Hepatocyte (in vitro differentiated cells): ENCODE results near the gene CREG2. TPM values are rescaled to one million over a fixed set of nuclear protein-coding genes. Genes with fewer than 3 reads are reported as not detected.

ENCODE experiments used
- DNase-seq: peaks from one replicate; pipeline ENCODE4 v3.0.0-alpha.2; 2016; ENCODE audit warnings: low spot score
- H2AFZ ChIP-seq: fragments of 200-600 bp; sonication (generic); 2 replicates; pipeline ENCODE4 v1.6.0; 2016; ENCODE audit warnings: antibody characterized with exemption, mild to moderate bottlenecking
- H3K27ac ChIP-seq: fragments of 200-600 bp; sonication (generic); 2 replicates; pipeline ENCODE4 v1.5.1; 2016; ENCODE audit warnings: mild to moderate bottlenecking
- H3K27me3 ChIP-seq: fragments of 200-600 bp; sonication (generic); 2 replicates; pipeline ENCODE4 v1.6.1; 2016
- H3K36me3 ChIP-seq: fragments of 200-600 bp; sonication (generic); replicated peaks from 2 replicates; pipeline ENCODE4 v1.5.1; 2016; ENCODE audit warnings: low read depth; ENCODE audit not compliant: insufficient read depth
- H3K4me1 ChIP-seq: fragments of 200-600 bp; sonication (generic); 2 replicates; pipeline ENCODE4 v1.5.1; 2016; ENCODE audit warnings: mild to moderate bottlenecking, moderate library complexity; ENCODE audit not compliant: insufficient read depth
- H3K4me2 ChIP-seq: fragments of 200-600 bp; sonication (generic); 2 replicates; pipeline ENCODE4 v1.6.0; 2016
- H3K4me3 ChIP-seq: fragments of 200-600 bp; sonication (generic); 2 replicates; pipeline ENCODE4 v1.5.1; 2016; ENCODE audit warnings: mild to moderate bottlenecking
- H3K79me2 ChIP-seq: fragments of 200-600 bp; sonication (generic); 2 replicates; pipeline ENCODE4 v1.6.0; 2017; ENCODE audit warnings: mild to moderate bottlenecking
- H3K9me2 ChIP-seq: fragments of 200-600 bp; sonication (generic); replicated peaks from 2 replicates; pipeline ENCODE4 v1.6.0; 2017; ENCODE audit warnings: mild to moderate bottlenecking; ENCODE audit not compliant: insufficient read depth
- H3K9me3 ChIP-seq: fragments of 200-600 bp; sonication (generic); 2 replicates; pipeline ENCODE4 v1.5.1; 2016; ENCODE audit warnings: low read depth, mild to moderate bottlenecking
- H4K20me1 ChIP-seq: fragments of 200-600 bp; sonication (generic); 2 replicates; pipeline ENCODE4 v1.6.0; 2016; ENCODE audit warnings: mild to moderate bottlenecking; ENCODE audit not compliant: insufficient read depth, poor library complexity, severe bottlenecking
- CTCF ChIP-seq: fragments of 200-600 bp; sonication (generic); IDR thresholded peaks from 2 replicates; pipeline ENCODE4 v1.5.1; 2016; ENCODE audit warnings: antibody characterized with exemption, mild to moderate bottlenecking; ENCODE audit not compliant: poor library complexity
- EZH2 ChIP-seq: fragments of 200-600 bp; sonication (generic); IDR thresholded peaks from 2 replicates; pipeline ENCODE4 v1.6.1; 2016; ENCODE audit warnings: antibody characterized with exemption, mild to moderate bottlenecking, borderline replicate concordance
- EZH2phosphoT487 ChIP-seq: fragments of 200-600 bp; sonication (generic); IDR thresholded peaks from one replicate; pipeline ENCODE4 v1.6.1; 2018; ENCODE audit warnings: antibody characterized with exemption, mild to moderate bottlenecking, low read depth, moderate library complexity; ENCODE audit not compliant: unreplicated experiment, severe bottlenecking
- WGBS: methylation state at CpG from one replicate; pipeline ENCODE4 v1.1.6; 2016; ENCODE audit warnings: low lambda C conversion rate; ENCODE audit errors: missing lambda C conversion rate; 5-methylcytosine and 5-hydroxymethylcytosine counted together
- polyA plus RNA-seq: library from polyadenylated mRNA; unstranded; fragments of >200 nt; fragmentation: Nextera tagmentation; extraction: Ambion mirVana; gene quantifications from 2 replicates; pipeline ENCODE4 v1.2.1, GENCODE V29; 2016
- total RNA-seq: library from RNA; depleted of rRNA; stranded (reverse); fragments of >200 nt; gene quantifications from 2 replicates; pipeline ENCODE4 v1.2.3, GENCODE V29; 2014

CREG2 gene
- total and polyA plus RNA-seq, 2 experiments from 2014 or later, result 2.2 to 4.8 TPM

DNA sequence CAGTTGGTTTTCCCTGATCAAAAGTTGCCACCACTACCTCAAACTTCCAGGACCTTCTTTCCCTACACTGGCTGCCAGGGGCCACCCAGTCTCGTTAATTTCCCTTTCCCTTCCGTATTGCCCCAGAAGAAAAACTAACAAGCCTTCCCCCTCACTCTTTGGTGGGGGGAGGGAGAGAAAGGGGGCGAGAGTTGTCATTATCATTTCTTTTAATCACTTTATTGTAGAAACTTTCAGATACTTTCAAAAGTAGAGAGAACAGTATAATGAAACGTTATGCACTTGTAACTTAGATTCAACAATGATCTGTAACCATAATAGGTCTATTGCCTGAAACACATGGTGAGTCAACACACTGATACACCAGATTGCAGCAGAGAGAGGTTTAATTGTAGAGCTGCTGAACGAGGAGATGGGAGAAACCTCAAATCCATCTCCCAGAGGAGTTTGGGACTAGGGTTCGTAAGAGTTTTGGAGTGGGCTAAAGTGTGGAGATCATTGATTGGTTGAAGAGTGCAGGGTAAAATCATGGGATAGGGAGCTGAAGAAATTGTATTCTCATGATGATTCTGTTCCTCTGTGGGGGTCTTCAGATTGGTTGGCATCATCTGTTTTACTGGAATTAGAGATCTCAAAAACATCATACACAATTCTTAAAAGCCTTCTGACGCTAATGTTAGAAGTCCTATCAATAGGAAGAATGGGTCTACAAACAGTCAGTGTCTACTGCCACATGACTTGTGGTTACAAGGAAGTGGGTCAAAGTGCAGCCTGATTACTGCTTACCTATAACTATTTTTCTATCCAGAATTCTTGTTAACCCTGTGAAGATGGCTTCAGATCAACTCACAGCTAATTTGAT, 76.2 kb downstream of the CREG2 start:
- Histone ChIP-seq H2AFZ (peak overlapping the region; percentile 28), H3K4me1 (peaks cover 16% of the 10 kb centered on the region), H4K20me1 (peaks cover 15% of the 10 kb centered on the region), H3K36me3 (no peaks in the 10 kb centered on the region), H3K79me2 (peaks cover 24% of the 10 kb centered on the region), H3K9me2 (no peaks in the 10 kb centered on the region), H3K9me3 (no peaks in the 10 kb centered on the region), H3K4me2 (no peak overlapping the region), H3K27ac (no peak overlapping the region), H3K4me3 (no peak overlapping the region), H3K27me3 (no peaks in the 10 kb centered on the region)
- WGBS, result 67% methylated on average over 7 of the region's 7 CpGs
- no peak for DNase-seq
- no peak for TF ChIP-seq CTCF
- no peak for TF ChIP-seq EZH2phosphoT487
- TF ChIP-seq EZH2, result no peak

- WGBS, result 79% methylated on average over 10 of the region's 10 CpGs
- Histone ChIP-seq H3K27me3 (no peaks in the 10 kb centered on the region), H4K20me1 (peaks cover 23% of the 10 kb centered on the region), H3K79me2 (peaks cover 32% of the 10 kb centered on the region), H3K36me3 (no peaks in the 10 kb centered on the region), H3K4me2 (no peak overlapping the region), H3K4me3 (no peak overlapping the region), H2AFZ (no peak overlapping the region), H3K27ac (no peak overlapping the region), H3K4me1 (peaks cover 20% of the 10 kb centered on the region), H3K9me2 (no peaks in the 10 kb centered on the region), H3K9me3 (no peaks in the 10 kb centered on the region)
- TF ChIP-seq EZH2 (no peak), EZH2phosphoT487 (no peak), CTCF (no peak)
- DNase-seq, result no peak
Observed at GRCh38 chr2:101310090-101310833, 77.0 kb downstream of the CREG2 start.

- peaks cover 37% of the 10 kb centered on the region for H4K20me1 ChIP-seq
- H3K79me2 ChIP-seq, result peaks cover 48% of the 10 kb centered on the region
- peak within 1 kb of the TSS; percentile 77 for H2AFZ ChIP-seq
- H3K4me2 ChIP-seq, result peak within 1 kb of the TSS; percentile 93
- H3K4me1 ChIP-seq, result peaks cover 29% of the 10 kb centered on the region
- H3K36me3 ChIP-seq, result no peaks in the 10 kb centered on the region
- H3K27me3 ChIP-seq, result no peaks in the 10 kb centered on the region
- TF ChIP-seq EZH2 (no peak), EZH2phosphoT487 (no peak), CTCF (no peak)
- H3K9me2 ChIP-seq, result no peaks in the 10 kb centered on the region
- H3K27ac ChIP-seq, result peak within 1 kb of the TSS; percentile 91
- peak within 1 kb of the TSS; percentile 72 for H3K4me3 ChIP-seq
- DNase-seq, result peak; percentile 97
- 7% methylated on average over 69 of the region's 76 CpGs for WGBS
- H3K9me3 ChIP-seq, result no peaks in the 10 kb centered on the region
Observed at GRCh38 chr2:101308432-101309210, 78.7 kb downstream of the CREG2 start, which contains the start of gene RNF149. RNF149 (minus strand) TSS chr2:101308701; CDS start chr2:101308588, 113 bp downstream.
